Loucy (cell line): ENCODE results near the gene ADGRF4.

ENCODE experiments used
- EZH2phosphoT487 ChIP-seq: fragments of 200-600 bp; IDR thresholded peaks from 2 replicates; pipeline ENCODE4 v1.6.1; 2018; ENCODE audit warnings: antibody characterized with exemption, mild to moderate bottlenecking, moderate library complexity, borderline replicate concordance
- TF ChIP-seq, protein P1 (sequence below): fragments of 200-600 bp; sonication (generic); conservative IDR thresholded peaks from 2 replicates; pipeline ENCODE4 v1.5.1; 2014; ENCODE audit warnings: mild to moderate bottlenecking, antibody characterized with exemption, low read length

DNA sequence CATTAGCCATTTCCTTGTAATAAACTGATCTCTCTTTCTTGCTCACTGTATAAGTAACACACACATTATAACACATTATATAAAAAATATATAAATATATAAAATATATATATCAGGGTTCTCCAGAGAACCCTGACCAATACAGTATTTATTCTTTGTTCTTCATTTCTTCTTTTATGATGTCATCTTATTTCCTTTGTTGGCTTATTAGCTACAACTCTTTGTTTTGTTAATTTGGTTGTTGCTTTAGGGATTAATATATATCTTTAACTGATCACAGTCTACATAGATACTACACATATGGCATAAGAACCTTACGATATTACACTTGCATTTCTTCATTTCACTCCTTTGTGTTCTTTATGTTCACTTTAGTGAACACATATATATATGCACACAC is 68.7 kb downstream of the ADGRF4 start:
- TF ChIP-seq, protein P1, sequence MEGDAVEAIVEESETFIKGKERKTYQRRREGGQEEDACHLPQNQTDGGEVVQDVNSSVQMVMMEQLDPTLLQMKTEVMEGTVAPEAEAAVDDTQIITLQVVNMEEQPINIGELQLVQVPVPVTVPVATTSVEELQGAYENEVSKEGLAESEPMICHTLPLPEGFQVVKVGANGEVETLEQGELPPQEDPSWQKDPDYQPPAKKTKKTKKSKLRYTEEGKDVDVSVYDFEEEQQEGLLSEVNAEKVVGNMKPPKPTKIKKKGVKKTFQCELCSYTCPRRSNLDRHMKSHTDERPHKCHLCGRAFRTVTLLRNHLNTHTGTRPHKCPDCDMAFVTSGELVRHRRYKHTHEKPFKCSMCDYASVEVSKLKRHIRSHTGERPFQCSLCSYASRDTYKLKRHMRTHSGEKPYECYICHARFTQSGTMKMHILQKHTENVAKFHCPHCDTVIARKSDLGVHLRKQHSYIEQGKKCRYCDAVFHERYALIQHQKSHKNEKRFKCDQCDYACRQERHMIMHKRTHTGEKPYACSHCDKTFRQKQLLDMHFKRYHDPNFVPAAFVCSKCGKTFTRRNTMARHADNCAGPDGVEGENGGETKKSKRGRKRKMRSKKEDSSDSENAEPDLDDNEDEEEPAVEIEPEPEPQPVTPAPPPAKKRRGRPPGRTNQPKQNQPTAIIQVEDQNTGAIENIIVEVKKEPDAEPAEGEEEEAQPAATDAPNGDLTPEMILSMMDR: no peak
- TF ChIP-seq EZH2phosphoT487: no peak
